Measurements from ENCODE around the gene COX7A1.
"Not testable (repeated sequence)": the region's sequence is repeated elsewhere in the genome, so short reads cannot be mapped to it uniquely, and the experiment has no call there.

COX7A1 gene

GRCh38 chr19:36141039-36141927 is 11.0 kb downstream of the COX7A1 start:
- peak; percentile 92 to 93 for DNase-seq

GRCh38 chr19:36140304-36141038 is 11.8 kb downstream of the COX7A1 start:
- DNase-seq: peak; percentile 49 to 62

GRCh38 chr19:36139473-36140303 is 12.6 kb downstream of the COX7A1 start, which contains the start of gene CAPNS1:
Gene CAPNS1, plus strand, starts transcription at chr19:36140066. Its CDS starts 946 bp downstream, at chr19:36141012.
- DNase-seq: peak; percentile 94 to 96

GRCh38 chr19:36139120-36139472 is 13.2 kb downstream of the COX7A1 start:
- DNase-seq: no peak

- DNase-seq: peak in 1 of 2 experiments; percentile 19
These were observed 15.1 kb downstream of the COX7A1 start for GRCh38 chr19:36136964-36137686.

GRCh38 chr19:36134867-36135266 is 17.4 kb downstream of the COX7A1 start:
- DNase-seq: not testable (repeated sequence)

- DNase-seq: not testable (repeated sequence)
These were observed 21.0 kb downstream of the COX7A1 start for GRCh38 chr19:36131221-36131620.

GRCh38 chr19:36128392-36128736 is 23.9 kb downstream of the COX7A1 start:
- DNase-seq: no peak

GRCh38 chr19:36125557-36125956 is 26.7 kb downstream of the COX7A1 start:
- DNase-seq: peak in 1 of 2 experiments; percentile 27

GRCh38 chr19:36121486-36122124 is 30.6 kb downstream of the COX7A1 start:
- DNase-seq: no peak

- no peak for DNase-seq
These were observed 31.3 kb downstream of the COX7A1 start for GRCh38 chr19:36120984-36121358.

GRCh38 chr19:36120092-36120983 is 31.9 kb downstream of the COX7A1 start:
- no peak for DNase-seq

GRCh38 chr19:36116344-36116637 is 36.0 kb downstream of the COX7A1 start:
- no peak for DNase-seq

GRCh38 chr19:36115453-36116343 is 36.5 kb downstream of the COX7A1 start, which contains the start of gene TBCB:
Gene TBCB, plus strand, starts transcription at chr19:36115468. Its CDS starts 93 bp downstream, at chr19:36115561.
- peak; percentile 93 to 95 for DNase-seq

- DNase-seq: peak; percentile 98
These were observed 37.4 kb downstream of the COX7A1 start, which contains the start of gene POLR2I for GRCh38 chr19:36114721-36115452. Gene POLR2I, minus strand, starts transcription at chr19:36114875. Its CDS starts 19 bp downstream, at chr19:36114856.

GRCh38 chr19:36113894-36114720 is 38.1 kb downstream of the COX7A1 start:
- DNase-seq: peak in 1 of 2 experiments; percentile 37

- DNase-seq: no peak
These were observed 38.8 kb downstream of the COX7A1 start for GRCh38 chr19:36113425-36113824.

GRCh38 chr19:36112678-36113077 is 39.6 kb downstream of the COX7A1 start:
- DNase-seq: no peak

All from activated CD4-positive, alpha-beta T cell treated with anti-CD3 and anti-CD28 coated beads, Interleukin-2, amount 50 U/mL, for 48 hours (primary cell).